ENCODE results near the gene GHITM. TPM values are rescaled to one million over a fixed set of nuclear protein-coding genes. Genes with fewer than 3 reads are reported as not detected.
"Not testable (repeated sequence)": the region's sequence is repeated elsewhere in the genome, so short reads cannot be mapped to it uniquely, and the experiment has no call there.

Gene GHITM
- total RNA-seq, 1 donor from 2014 or later = 87.9 TPM

DNA sequence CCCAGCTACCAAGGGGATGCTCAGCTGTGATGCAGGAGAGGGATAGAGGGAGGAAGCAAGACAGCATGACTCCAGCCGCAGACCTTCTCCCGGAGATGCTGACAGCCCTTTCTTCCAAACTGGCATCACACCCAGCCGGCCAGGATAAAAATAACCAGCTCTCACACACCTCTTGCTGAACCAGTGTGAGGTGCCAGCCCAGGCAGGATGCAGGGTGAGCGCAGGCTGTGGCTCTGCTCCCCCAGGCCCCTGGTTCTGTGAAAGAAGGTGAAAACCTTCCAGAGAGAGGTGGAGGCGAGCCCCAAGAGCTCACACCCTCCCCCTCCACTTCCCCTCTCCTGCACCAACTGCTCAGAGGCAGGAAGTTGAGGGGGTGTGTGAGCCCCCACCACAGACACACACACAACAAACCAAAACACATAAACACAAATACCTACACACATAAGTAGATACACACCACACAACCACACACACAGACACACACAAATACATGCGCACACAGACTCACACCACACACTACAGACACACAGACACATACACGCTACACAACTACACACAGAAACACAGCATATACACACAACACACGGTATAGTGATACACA, 38.3 kb downstream of the GHITM start:
- TF ChIP-seq POLR2A (IDR thresholded peaks at IDR 0.05) (no peak), POLR2AphosphoS5 (IDR thresholded peaks at IDR 0.05; ENCODE audit: insufficient read depth in 1 of 2, low read depth in 1 of 2) (no peak)
- DNase-seq (ENCODE audit: extremely low spot score in 2 of 2) = peak in 1 of 2 donors; percentile 70
- peaks cover 21% of the 10 kb centered on the region for H3K4me1 ChIP-seq

DNA sequence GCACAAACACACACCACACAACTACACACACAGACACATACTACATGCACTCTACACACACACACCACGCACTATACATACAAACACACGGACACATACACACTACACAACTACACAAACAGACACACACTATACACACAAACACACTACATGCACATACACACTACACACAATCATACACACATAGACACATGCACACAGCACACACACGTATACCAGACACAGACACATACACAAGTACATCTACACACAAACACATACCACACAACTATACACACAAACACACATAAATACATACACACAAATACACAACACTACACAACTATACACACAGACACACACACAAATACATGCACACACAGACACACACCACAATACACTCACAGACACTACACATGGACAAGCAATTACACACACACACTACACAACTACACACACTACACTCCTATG, 38.9 kb downstream of the GHITM start:
- peak in 1 of 2 donors; percentile 49 for DNase-seq (ENCODE audit: extremely low spot score in 2 of 2)
- Histone ChIP-seq H3K27me3 (no peaks in the 10 kb centered on the region), H3K4me1 (peaks cover 20% of the 10 kb centered on the region), H3K4me3 (no peak overlapping the region), H3K9me3 (no peaks in the 10 kb centered on the region), H3K27ac (peak overlapping the region; percentile 21), H3K36me3 (no peaks in the 10 kb centered on the region)
- intact Hi-C loops (cut with DNase I) = no loop called here
- TF ChIP-seq, protein P1, sequence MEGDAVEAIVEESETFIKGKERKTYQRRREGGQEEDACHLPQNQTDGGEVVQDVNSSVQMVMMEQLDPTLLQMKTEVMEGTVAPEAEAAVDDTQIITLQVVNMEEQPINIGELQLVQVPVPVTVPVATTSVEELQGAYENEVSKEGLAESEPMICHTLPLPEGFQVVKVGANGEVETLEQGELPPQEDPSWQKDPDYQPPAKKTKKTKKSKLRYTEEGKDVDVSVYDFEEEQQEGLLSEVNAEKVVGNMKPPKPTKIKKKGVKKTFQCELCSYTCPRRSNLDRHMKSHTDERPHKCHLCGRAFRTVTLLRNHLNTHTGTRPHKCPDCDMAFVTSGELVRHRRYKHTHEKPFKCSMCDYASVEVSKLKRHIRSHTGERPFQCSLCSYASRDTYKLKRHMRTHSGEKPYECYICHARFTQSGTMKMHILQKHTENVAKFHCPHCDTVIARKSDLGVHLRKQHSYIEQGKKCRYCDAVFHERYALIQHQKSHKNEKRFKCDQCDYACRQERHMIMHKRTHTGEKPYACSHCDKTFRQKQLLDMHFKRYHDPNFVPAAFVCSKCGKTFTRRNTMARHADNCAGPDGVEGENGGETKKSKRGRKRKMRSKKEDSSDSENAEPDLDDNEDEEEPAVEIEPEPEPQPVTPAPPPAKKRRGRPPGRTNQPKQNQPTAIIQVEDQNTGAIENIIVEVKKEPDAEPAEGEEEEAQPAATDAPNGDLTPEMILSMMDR (IDR thresholded peaks at IDR 0.05) = no peak
- no peak for TF ChIP-seq POLR2AphosphoS5 (IDR thresholded peaks at IDR 0.05; ENCODE audit: insufficient read depth in 1 of 2, low read depth in 1 of 2)
- no peak for TF ChIP-seq POLR2A (IDR thresholded peaks at IDR 0.05)

More for the DNA sequence above, 38.3 kb downstream of the GHITM start:
- H3K27ac ChIP-seq = peak overlapping the region; percentile 21
- no peak overlapping the region for H3K4me3 ChIP-seq
- H3K9me3 ChIP-seq = no peaks in the 10 kb centered on the region
- no peaks in the 10 kb centered on the region for H3K27me3 ChIP-seq
- H3K36me3 ChIP-seq = no peaks in the 10 kb centered on the region
- intact Hi-C loops (cut with DNase I) = no loop called here

DNA sequence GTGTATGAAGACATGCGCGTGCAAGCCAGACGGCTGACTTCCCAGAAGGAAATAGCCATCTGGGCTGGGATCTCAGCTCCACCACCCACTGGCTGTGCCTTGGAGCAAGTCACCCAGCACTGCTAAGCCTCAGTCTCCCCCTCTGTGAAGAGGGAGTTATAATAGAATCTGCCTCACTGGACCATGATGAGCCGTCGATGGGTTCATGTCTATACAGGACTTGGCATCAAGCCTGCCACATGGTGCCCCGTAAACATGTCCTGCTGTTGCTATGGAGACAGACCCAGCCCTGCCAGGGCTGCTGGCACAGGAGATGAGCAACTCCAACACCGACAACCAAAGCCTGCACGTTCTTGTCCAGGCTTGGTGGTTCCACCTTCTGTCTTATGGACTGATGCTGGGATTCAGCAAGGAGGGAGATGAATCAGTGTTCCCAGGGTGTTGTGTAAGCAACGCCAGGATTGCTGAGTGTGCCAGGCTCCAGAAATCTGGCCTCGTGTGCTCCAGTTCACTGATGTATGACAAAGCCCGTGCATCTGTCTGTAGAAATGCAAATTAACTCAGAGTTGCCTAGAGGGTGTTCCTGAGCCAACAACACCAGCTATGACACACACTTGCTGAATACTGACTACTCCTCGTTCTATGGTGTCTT, 39.9 kb downstream of the GHITM start:
- Histone ChIP-seq H3K9me3 (no peaks in the 10 kb centered on the region), H3K4me1 (peaks cover 20% of the 10 kb centered on the region), H3K4me3 (no peak overlapping the region), H3K36me3 (no peaks in the 10 kb centered on the region), H3K27ac (no peak overlapping the region), H3K27me3 (no peaks in the 10 kb centered on the region)
- no peak for DNase-seq (ENCODE audit: extremely low spot score in 2 of 2)
- TF ChIP-seq POLR2AphosphoS5 (IDR thresholded peaks at IDR 0.05; ENCODE audit: insufficient read depth in 1 of 2, low read depth in 1 of 2) (peak; percentile 41 to 47), POLR2A (IDR thresholded peaks at IDR 0.05) (no peak)
- intact Hi-C loops (cut with DNase I) = no loop called here

DNA sequence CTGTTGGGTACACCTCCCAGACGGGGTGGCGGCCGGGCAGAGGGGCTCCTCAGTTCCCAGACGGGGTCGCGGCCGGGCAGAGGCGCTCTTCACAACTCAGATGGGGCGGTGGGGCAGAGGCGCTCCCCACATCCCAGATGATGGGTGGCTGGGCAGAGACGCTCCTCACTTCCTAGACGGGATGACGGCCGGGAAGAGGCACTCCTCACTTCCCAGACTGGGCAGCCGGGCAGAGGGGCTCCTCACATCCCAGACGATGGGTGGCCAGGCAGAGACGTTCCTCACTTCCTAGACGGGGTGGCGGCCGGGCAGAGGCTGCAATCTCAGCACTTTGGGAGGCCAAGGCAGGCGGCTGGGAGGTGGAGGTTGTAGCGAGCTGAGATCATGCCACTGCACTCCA, 41.1 kb downstream of the GHITM start:
- H3K27me3 ChIP-seq; H3K4me3 ChIP-seq; H3K27ac ChIP-seq; DNase-seq (ENCODE audit: extremely low spot score in 2 of 2); intact Hi-C loops (cut with DNase I); H3K36me3 ChIP-seq; H3K9me3 ChIP-seq: not testable (repeated sequence)
- H3K4me1 ChIP-seq = peaks cover 20% of the 10 kb centered on the region

DNA sequence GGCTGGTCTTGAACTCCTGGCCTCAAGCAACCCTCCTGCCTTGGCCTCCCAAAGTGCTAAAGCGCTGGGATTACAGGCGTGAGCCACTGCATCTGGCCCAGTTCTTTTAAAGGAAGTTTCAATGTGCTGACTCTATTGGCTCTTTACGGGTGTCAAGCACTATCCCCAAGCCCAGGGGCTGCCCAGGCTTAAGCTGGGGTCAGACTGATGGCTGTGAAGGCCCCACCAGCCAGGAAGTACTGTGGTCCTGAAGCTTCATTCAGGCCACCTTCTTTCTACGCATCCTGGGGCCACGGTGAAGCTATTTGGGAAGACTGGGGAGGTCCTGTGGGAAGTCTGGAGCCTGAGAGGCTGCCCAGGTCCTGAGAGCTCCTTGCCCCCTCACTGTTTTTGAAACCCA, 42.3 kb downstream of the GHITM start:
- TF ChIP-seq POLR2A (IDR thresholded peaks at IDR 0.05) = no peak
- TF ChIP-seq POLR2AphosphoS5 (IDR thresholded peaks at IDR 0.05; ENCODE audit: insufficient read depth in 1 of 2, low read depth in 1 of 2) = no peak
- TF ChIP-seq, protein P1 (IDR thresholded peaks at IDR 0.05) = no peak
- no peak overlapping the region for H3K27ac ChIP-seq
- H3K4me1 ChIP-seq = peaks cover 17% of the 10 kb centered on the region

DNA sequence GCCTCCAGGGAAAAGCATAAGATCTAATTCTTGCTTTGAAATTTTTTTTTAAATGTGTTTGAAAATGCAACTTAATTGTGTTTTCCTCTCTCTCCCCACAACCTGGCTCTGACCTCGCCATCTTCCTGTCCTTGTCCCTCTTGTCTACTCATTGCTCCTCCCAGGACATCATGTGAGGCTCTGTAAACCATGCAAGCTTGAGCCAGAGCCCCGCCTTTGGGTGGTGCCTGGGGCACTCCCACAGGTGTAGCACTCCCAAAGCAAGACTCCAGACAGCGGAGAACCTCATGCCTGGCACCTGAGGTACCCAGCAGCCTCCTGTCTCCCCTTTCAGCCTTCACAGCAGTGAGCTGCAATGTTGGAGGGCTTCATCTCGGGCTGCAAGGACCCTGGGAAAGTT, 45.2 kb downstream of the GHITM start:
- Histone ChIP-seq H3K27me3 (no peaks in the 10 kb centered on the region), H3K4me1 (no peaks in the 10 kb centered on the region), H3K9me3 (no peaks in the 10 kb centered on the region), H3K4me3 (no peak overlapping the region), H3K27ac (no peak overlapping the region), H3K36me3 (no peaks in the 10 kb centered on the region)
- TF ChIP-seq POLR2A (IDR thresholded peaks at IDR 0.05) (no peak), POLR2AphosphoS5 (IDR thresholded peaks at IDR 0.05; ENCODE audit: insufficient read depth in 1 of 2, low read depth in 1 of 2) (peak in 1 of 2 donors; percentile 12)
- intact Hi-C loops (cut with DNase I) = no loop called here
- DNase-seq (ENCODE audit: extremely low spot score in 2 of 2) = no peak

More for the DNA sequence above, 42.3 kb downstream of the GHITM start:
- intact Hi-C loops (cut with DNase I) = no loop called here
- Histone ChIP-seq H3K9me3 (no peaks in the 10 kb centered on the region), H3K27me3 (no peaks in the 10 kb centered on the region), H3K36me3 (no peaks in the 10 kb centered on the region), H3K4me3 (no peak overlapping the region)
- DNase-seq (ENCODE audit: extremely low spot score in 2 of 2) = no peak

Measured in vagina (tissue), 2 donors.